MCF 10A (cell line): ENCODE results near the gene EPOP. TPM values are rescaled to one million over a fixed set of nuclear protein-coding genes. Genes with fewer than 3 reads are reported as not detected.

ENCODE experiments used
- BruUV-seq: library from RNA; stranded (reverse); fragments of 400-500 nt; replicated peaks from 2 replicates; lab custom pipeline; 2021; lab: Mats Ljungman, UMichigan
- CTCF ChIA-PET: fragments of 300-600 bp; sonication (Branson Sonifier 250); formaldehyde crosslinking; extraction: SDS; loops from one replicate; lab custom pipeline; 2021; ENCODE audit warnings: antibody characterized with exemption, inconsistent platforms; lab: Yijun Ruan, JAX
- POLR2A ChIA-PET: fragments of 300-600, 350-650 bp; sonication (Branson Sonifier 250); formaldehyde crosslinking; extraction: SDS; loops from one replicate; lab custom pipeline; 2020; ENCODE audit warnings: antibody characterized with exemption, inconsistent platforms; lab: Yijun Ruan, JAX
- DNase-seq: peaks from one replicate; pipeline ENCODE4 v3.0.0-alpha.2; 2018; ENCODE audit not compliant: unreplicated experiment
- H3K27ac Mint-ChIP-seq: one replicate; pipeline ENCODE4 v1.8.0; 2022; ENCODE audit warnings: mild to moderate bottlenecking, low read depth, mixed read lengths; ENCODE audit not compliant: unreplicated experiment
- H3K27me3 Mint-ChIP-seq: one replicate; pipeline ENCODE4 v1.8.0; 2022; ENCODE audit warnings: mixed read lengths; ENCODE audit not compliant: insufficient read depth, unreplicated experiment
- H3K36me3 Mint-ChIP-seq: one replicate; pipeline ENCODE4 v1.8.0; 2022; ENCODE audit warnings: mild to moderate bottlenecking, moderate library complexity, mixed read lengths; ENCODE audit not compliant: insufficient read depth, unreplicated experiment
- H3K4me1 Mint-ChIP-seq: one replicate; pipeline ENCODE4 v1.8.0; 2022; ENCODE audit warnings: mixed read lengths; ENCODE audit not compliant: insufficient read depth, unreplicated experiment
- H3K4me3 Mint-ChIP-seq: one replicate; pipeline ENCODE4 v1.8.0; 2022; ENCODE audit warnings: mild to moderate bottlenecking, moderate library complexity, mixed read lengths; ENCODE audit not compliant: unreplicated experiment
- H3K9me3 Mint-ChIP-seq: one replicate; pipeline ENCODE4 v1.8.0; 2022; ENCODE audit warnings: mixed read lengths; ENCODE audit not compliant: unreplicated experiment
- intact Hi-C: fragments of 100-400 bp; cut with micrococcal nuclease; formaldehyde crosslinking; loops from 2 replicates; pipeline ENCODE4 v1.14.1; 2022
- total RNA-seq: library from RNA; stranded (reverse); gene quantifications from 2 replicates; pipeline ENCODE4 v1.2.3, GENCODE V29; 2022
- TF ChIP-seq, protein P1 (sequence below): fragments of 200-600 bp; IDR thresholded peaks from one replicate; pipeline ENCODE4 v1.8.0; 2022; ENCODE audit warnings: antibody characterized with exemption, mild to moderate bottlenecking; ENCODE audit not compliant: unreplicated experiment

The EPOP gene
- total RNA-seq, 1 experiment from 2014 or later = 3.6 TPM

DNA sequence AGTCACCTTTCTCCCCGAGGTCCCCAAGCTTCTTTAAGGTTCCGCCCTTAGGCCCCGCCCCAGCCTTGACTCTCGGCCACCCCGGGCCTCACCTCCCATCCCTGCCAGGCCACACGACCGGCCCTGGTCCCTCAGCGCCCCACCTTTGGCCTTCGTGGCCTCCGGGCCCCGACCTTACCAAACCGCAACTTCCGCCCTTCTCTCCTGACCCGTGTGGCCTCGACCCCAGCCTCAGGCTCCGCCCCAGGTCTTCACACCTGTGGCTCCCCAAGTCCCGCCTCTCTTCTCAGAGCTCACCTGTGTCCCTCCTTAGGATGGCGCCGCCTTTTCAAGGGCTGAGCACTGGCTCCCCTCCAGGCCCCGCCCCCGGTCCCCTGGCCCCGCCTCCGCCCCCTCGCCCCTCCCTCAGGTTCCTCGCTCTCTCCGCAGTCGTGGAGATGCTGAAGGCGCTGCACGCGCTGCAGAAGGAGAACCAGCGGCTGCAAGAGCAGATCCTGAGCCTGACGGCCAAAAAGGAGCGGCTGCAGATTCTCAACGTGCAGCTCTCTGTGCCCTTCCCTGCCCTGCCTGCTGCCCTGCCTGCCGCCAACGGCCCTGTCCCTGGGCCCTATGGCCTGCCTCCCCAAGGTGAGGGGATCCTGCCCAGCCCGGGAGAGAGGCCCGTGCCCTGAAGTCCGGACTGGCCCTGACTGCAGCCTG, 45.3 kb upstream of the EPOP start:
- Mint-ChIP-seq H3K4me1 (no peaks in the 10 kb centered on the region), H3K4me3 (no peak overlapping the region), H3K27me3 (no peaks in the 10 kb centered on the region), H3K36me3 (peaks cover 16% of the 10 kb centered on the region), H3K27ac (no peak overlapping the region), H3K9me3 (no peaks in the 10 kb centered on the region)
- no peak for DNase-seq
- intact Hi-C loops = no loop called here
- ChIA-PET CTCF (no interaction called here), POLR2A (interaction anchor here (0.8 kb wide), 1 partner anchor 11 kb away, joined by 3 read pairs; no protein-coding TSS in a partner anchor)
- TF ChIP-seq, protein P1, sequence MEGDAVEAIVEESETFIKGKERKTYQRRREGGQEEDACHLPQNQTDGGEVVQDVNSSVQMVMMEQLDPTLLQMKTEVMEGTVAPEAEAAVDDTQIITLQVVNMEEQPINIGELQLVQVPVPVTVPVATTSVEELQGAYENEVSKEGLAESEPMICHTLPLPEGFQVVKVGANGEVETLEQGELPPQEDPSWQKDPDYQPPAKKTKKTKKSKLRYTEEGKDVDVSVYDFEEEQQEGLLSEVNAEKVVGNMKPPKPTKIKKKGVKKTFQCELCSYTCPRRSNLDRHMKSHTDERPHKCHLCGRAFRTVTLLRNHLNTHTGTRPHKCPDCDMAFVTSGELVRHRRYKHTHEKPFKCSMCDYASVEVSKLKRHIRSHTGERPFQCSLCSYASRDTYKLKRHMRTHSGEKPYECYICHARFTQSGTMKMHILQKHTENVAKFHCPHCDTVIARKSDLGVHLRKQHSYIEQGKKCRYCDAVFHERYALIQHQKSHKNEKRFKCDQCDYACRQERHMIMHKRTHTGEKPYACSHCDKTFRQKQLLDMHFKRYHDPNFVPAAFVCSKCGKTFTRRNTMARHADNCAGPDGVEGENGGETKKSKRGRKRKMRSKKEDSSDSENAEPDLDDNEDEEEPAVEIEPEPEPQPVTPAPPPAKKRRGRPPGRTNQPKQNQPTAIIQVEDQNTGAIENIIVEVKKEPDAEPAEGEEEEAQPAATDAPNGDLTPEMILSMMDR = no peak
- BruUV-seq = no TSS peak

DNA sequence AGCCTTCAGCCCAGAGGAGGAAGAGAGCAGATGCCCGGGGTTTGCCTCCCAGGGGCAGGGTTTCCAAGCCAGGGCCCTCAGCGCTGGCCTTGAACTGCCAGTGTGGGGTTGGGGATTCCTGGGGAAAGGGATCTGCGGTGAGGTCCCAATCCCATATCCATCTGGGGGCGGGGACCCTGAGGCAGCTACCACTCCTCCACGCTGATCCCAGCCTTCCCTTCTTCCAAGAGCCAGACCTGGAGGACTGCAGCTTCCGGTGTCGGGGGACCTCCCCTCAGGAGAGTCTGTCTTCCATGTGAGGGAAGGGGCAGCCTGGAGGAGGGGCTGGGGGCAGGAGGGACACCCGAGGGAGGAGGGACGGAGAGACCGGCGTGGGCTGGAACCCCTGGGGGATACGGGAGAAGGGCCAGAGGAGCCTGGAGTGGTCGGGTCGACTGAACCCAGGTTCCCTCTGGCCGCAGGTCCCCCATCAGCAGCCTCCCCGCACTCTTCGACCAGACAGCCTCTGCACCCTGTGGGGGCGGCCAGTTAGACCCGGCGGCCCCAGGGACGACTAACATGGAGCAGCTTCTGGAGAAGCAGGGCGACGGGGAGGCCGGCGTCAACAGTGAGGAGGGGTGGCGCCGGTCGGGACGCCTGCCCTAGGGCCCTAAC, 44.7 kb upstream of the EPOP start:
- H3K4me3 Mint-ChIP-seq = no peak overlapping the region
- intact Hi-C loops = no loop called here
- no peak for DNase-seq

DNA sequence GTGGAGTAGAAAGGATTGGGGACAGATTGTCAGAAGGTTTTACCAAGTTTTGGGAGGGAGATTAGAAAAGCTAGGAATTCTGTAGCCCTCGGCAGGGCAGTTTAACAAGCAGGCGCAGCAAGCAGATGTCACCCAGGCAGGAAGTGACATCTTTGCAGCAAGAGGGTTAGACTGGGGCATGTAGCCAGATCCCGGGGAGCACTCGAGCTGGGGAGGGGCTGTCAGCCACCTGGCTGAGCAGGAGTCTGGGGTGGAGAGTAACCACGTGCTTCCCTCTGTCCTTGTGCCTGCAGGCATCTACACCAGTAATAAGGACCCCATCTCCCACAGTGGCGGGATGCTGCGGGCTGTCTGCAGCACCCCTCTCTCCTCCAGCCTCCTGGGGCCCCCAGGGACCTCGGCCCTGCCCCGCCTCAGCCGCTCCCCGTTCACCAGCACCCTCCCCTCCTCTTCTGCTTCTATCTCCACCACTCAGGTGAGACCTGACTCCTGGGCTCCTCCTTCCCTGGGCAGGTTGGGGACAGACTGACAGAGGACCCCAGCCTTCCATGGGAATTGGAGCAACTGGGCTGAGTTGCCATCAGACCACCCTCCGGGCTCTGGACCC, 42.5 kb upstream of the EPOP start:
- TF ChIP-seq, protein P1 = no peak
- Mint-ChIP-seq H3K4me1 (no peaks in the 10 kb centered on the region), H3K27ac (no peak overlapping the region), H3K9me3 (no peaks in the 10 kb centered on the region), H3K36me3 (peaks cover 24% of the 10 kb centered on the region), H3K4me3 (no peak overlapping the region), H3K27me3 (no peaks in the 10 kb centered on the region)
- intact Hi-C loops = no loop called here
- no TSS peak for BruUV-seq
- DNase-seq = no peak
- ChIA-PET CTCF (interaction anchor here (1.4 to 1.7 kb wide), 2 partner anchors 18 to 41 kb away, joined by 5 to 8 read pairs; no protein-coding TSS in a partner anchor), POLR2A (interaction anchor here (1.4 to 1.5 kb wide), 2 partner anchors 9 to 10 kb away, joined by 3 to 7 read pairs; no protein-coding TSS in a partner anchor)

More for the DNA sequence above, 44.7 kb upstream of the EPOP start:
- peaks cover 22% of the 10 kb centered on the region for H3K36me3 Mint-ChIP-seq
- no peaks in the 10 kb centered on the region for H3K27me3 Mint-ChIP-seq
- CTCF ChIA-PET = no interaction called here
- POLR2A ChIA-PET = interaction anchor here (0.6 to 1.8 kb wide), 4 partner anchors 9 to 56 kb away, joined by 4 to 12 read pairs (median 9); partner anchors contain the start of genes CISD3 and MLLT6
- H3K9me3 Mint-ChIP-seq = no peaks in the 10 kb centered on the region
- no peaks in the 10 kb centered on the region for H3K4me1 Mint-ChIP-seq
- H3K27ac Mint-ChIP-seq = no peak overlapping the region
- TF ChIP-seq, protein P1 = no peak
- no TSS peak for BruUV-seq
